ENCODE data around the gene IQGAP1. TPM values are rescaled to one million over a fixed set of nuclear protein-coding genes. Genes with fewer than 3 reads are reported as not detected.

IQGAP1 gene
- total and polyA plus RNA-seq, 2 donors, result 131 to 144 TPM

GRCh38 chr15:90419206-90419605 is 31.2 kb downstream of the IQGAP1 start:
- Histone ChIP-seq H3K4me1 (ENCODE audit: control insufficient read depth in 2 of 2, insufficient read depth in 2 of 2, low read length in 2 of 2) (peaks cover 0 to 7% of the 10 kb centered on the region in 2 donors), H3K27ac (ENCODE audit: low read depth in 1 of 2, low read length in 1 of 2) (no peak overlapping the region), H3K36me3 (ENCODE audit: control insufficient read depth in 2 of 2, insufficient read depth in 2 of 2, low read length in 1 of 2) (no peaks in the 10 kb centered on the region), H3K4me3 (ENCODE audit: low read length in 2 of 2) (no peak overlapping the region), H3K27me3 (ENCODE audit: control insufficient read depth in 2 of 2, insufficient read depth in 1 of 2, low read length in 1 of 2) (no peaks in the 10 kb centered on the region), H3K9me3 (ENCODE audit: control insufficient read depth in 2 of 2, insufficient read depth in 1 of 2, low read length in 1 of 2) (no peaks in the 10 kb centered on the region)
- no peak for DNase-seq (ENCODE audit: low read depth in 6 of 9, low spot score in 9 of 9)

GRCh38 chr15:90419738-90420406 is 31.8 kb downstream of the IQGAP1 start:
- 88% methylated on average over 6 of the region's 6 CpGs for WGBS
- H3K36me3 ChIP-seq (ENCODE audit: control insufficient read depth in 2 of 2, insufficient read depth in 2 of 2, low read length in 1 of 2), result no peaks in the 10 kb centered on the region
- peak overlapping the region in 1 of 2 donors; percentile 82 for H3K27ac ChIP-seq (ENCODE audit: low read depth in 1 of 2, low read length in 1 of 2)
- H3K27me3 ChIP-seq (ENCODE audit: control insufficient read depth in 2 of 2, insufficient read depth in 1 of 2, low read length in 1 of 2), result no peaks in the 10 kb centered on the region
- peaks cover 0 to under 1% of the 10 kb centered on the region in 2 donors for H3K4me1 ChIP-seq (ENCODE audit: control insufficient read depth in 2 of 2, insufficient read depth in 2 of 2, low read length in 2 of 2)
- no peaks in the 10 kb centered on the region for H3K9me3 ChIP-seq (ENCODE audit: control insufficient read depth in 2 of 2, insufficient read depth in 1 of 2, low read length in 1 of 2)
- no peak for DNase-seq (ENCODE audit: low read depth in 6 of 9, low spot score in 9 of 9)
- H3K4me3 ChIP-seq (ENCODE audit: low read length in 2 of 2), result no peak overlapping the region

DNA sequence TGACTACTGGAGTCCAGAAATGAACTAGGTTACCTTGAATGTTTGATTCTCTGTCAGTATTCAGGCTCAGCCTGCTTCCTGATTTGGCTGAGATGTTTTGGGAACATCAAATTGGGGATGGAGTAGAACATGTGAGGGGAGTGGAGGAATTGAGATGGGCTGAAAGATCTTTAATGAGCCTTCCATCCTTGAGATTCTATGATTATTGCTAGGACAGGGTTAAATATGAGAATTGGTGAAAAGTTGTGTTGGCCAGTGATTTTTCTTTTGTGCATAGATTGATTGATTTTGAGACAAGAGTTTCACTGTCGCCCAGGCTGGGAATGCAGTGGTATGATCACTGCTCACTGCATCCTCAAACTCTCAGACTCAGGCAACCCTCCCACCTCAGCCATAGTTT is 32.4 kb downstream of the IQGAP1 start:
- Histone ChIP-seq H3K27ac (ENCODE audit: low read depth in 1 of 2, low read length in 1 of 2) (peak overlapping the region in 1 of 2 donors; percentile 82), H3K4me1 (ENCODE audit: control insufficient read depth in 2 of 2, insufficient read depth in 2 of 2, low read length in 2 of 2) (no peaks in the 10 kb centered on the region), H3K9me3 (ENCODE audit: control insufficient read depth in 2 of 2, insufficient read depth in 1 of 2, low read length in 1 of 2) (no peaks in the 10 kb centered on the region), H3K36me3 (ENCODE audit: control insufficient read depth in 2 of 2, insufficient read depth in 2 of 2, low read length in 1 of 2) (no peaks in the 10 kb centered on the region), H3K4me3 (ENCODE audit: low read length in 2 of 2) (no peak overlapping the region), H3K27me3 (ENCODE audit: control insufficient read depth in 2 of 2, insufficient read depth in 1 of 2, low read length in 1 of 2) (no peaks in the 10 kb centered on the region)
- 98% methylated on average over 1 of the region's 1 CpG for WGBS
- DNase-seq (ENCODE audit: low read depth in 6 of 9, low spot score in 9 of 9), result no peak

DNA sequence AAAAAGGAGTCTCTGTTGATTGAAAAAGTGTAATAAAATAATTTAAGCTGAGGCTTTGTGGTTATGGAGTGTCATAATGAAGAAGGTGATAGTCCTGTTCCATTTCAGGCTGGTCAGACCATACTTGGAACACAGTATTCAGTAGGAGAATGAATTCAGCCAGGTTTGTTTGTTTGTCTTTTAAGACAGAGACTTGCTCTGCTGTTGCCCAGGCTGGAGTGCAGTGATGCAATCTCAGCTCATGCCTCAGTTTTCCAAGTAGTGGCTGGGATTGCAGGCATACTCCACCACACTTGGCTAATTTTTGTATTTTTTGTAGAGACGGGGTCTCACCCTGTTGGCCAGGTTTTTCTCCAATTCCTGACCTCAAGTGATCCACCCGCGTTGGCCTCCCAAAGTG is 33.5 kb downstream of the IQGAP1 start:
- Histone ChIP-seq H3K36me3 (ENCODE audit: control insufficient read depth in 2 of 2, insufficient read depth in 2 of 2, low read length in 1 of 2) (peaks cover 0 to 2% of the 10 kb centered on the region in 2 donors), H3K27me3 (ENCODE audit: control insufficient read depth in 2 of 2, insufficient read depth in 1 of 2, low read length in 1 of 2) (no peaks in the 10 kb centered on the region), H3K9me3 (ENCODE audit: control insufficient read depth in 2 of 2, insufficient read depth in 1 of 2, low read length in 1 of 2) (no peaks in the 10 kb centered on the region), H3K27ac (ENCODE audit: low read depth in 1 of 2, low read length in 1 of 2) (peak overlapping the region in 1 of 2 donors; percentile 2), H3K4me3 (ENCODE audit: low read length in 2 of 2) (no peak overlapping the region), H3K4me1 (ENCODE audit: control insufficient read depth in 2 of 2, insufficient read depth in 2 of 2, low read length in 2 of 2) (no peaks in the 10 kb centered on the region)
- DNase-seq (ENCODE audit: low read depth in 6 of 9, low spot score in 9 of 9), result no peak
- WGBS, result 97% methylated on average over 3 of the region's 3 CpGs

- Histone ChIP-seq H3K36me3 (ENCODE audit: control insufficient read depth in 2 of 2, insufficient read depth in 2 of 2, low read length in 1 of 2) (peaks cover 0 to 5% of the 10 kb centered on the region in 2 donors), H3K27me3 (ENCODE audit: control insufficient read depth in 2 of 2, insufficient read depth in 1 of 2, low read length in 1 of 2) (no peaks in the 10 kb centered on the region), H3K9me3 (ENCODE audit: control insufficient read depth in 2 of 2, insufficient read depth in 1 of 2, low read length in 1 of 2) (no peaks in the 10 kb centered on the region), H3K4me1 (ENCODE audit: control insufficient read depth in 2 of 2, insufficient read depth in 2 of 2, low read length in 2 of 2) (no peaks in the 10 kb centered on the region), H3K27ac (ENCODE audit: low read depth in 1 of 2, low read length in 1 of 2) (no peak overlapping the region), H3K4me3 (ENCODE audit: low read length in 2 of 2) (no peak overlapping the region)
- 77% methylated on average over 2 of the region's 2 CpGs for WGBS
- no peak for DNase-seq (ENCODE audit: low read depth in 6 of 9, low spot score in 9 of 9)
Observed at GRCh38 chr15:90422043-90422442, 34.0 kb downstream of the IQGAP1 start.

DNA sequence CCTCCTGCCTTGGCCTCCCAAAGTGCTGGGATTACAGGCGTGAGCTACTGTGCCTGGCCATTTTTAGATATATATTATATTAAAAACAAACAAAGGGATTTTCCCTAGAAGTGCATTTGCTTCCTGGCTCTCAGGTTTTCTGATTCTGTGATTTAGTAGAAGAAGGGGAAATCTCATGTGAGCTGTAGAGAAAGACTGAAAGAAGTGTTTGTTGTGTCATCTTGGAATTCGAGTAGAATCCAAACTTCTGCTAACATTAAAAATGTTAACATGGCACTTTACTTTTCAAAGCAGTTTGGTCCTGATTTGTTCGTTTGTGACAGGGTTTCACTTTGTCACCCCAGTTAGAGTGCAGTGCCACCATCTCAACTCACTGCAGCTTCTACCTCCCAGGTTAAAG is 34.9 kb downstream of the IQGAP1 start:
- no peak overlapping the region for H3K4me3 ChIP-seq (ENCODE audit: low read length in 2 of 2)
- no peaks in the 10 kb centered on the region for H3K4me1 ChIP-seq (ENCODE audit: control insufficient read depth in 2 of 2, insufficient read depth in 2 of 2, low read length in 2 of 2)
- no peak overlapping the region for H3K27ac ChIP-seq (ENCODE audit: low read depth in 1 of 2, low read length in 1 of 2)
- no peak for DNase-seq (ENCODE audit: low read depth in 6 of 9, low spot score in 9 of 9)
- peaks cover 0 to 11% of the 10 kb centered on the region in 2 donors for H3K36me3 ChIP-seq (ENCODE audit: control insufficient read depth in 2 of 2, insufficient read depth in 2 of 2, low read length in 1 of 2)
- 90% methylated on average over 3 of the region's 3 CpGs for WGBS
- H3K27me3 ChIP-seq (ENCODE audit: control insufficient read depth in 2 of 2, insufficient read depth in 1 of 2, low read length in 1 of 2), result no peaks in the 10 kb centered on the region
- H3K9me3 ChIP-seq (ENCODE audit: control insufficient read depth in 2 of 2, insufficient read depth in 1 of 2, low read length in 1 of 2), result no peaks in the 10 kb centered on the region

DNA sequence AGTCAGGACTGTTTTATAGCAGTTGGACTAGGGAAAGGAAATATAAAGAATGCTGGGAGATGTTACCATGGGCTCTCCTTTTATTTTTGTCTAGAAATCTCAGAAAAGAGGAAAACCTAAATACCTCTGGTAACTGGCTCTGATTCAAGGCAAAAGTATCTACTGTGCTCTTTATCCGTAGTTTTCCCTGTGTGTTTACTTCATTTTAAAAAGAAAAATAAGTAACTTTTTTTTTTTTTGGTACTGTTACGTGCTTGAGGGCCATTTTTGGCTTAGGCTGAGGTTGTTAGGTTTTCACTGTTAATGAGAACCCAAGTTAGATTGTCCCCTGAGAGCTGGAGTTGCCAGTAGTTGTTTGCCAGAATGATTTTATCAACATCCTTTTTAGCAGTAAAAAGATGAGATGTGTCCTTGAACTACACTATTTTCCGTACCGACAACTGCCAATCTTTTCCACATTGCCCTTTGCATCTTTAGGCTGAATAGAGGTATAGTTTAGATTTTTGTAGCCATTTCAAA is 35.8 kb downstream of the IQGAP1 start:
- no peak for DNase-seq (ENCODE audit: low read depth in 6 of 9, low spot score in 9 of 9)
- H3K4me3 ChIP-seq (ENCODE audit: low read length in 2 of 2), result no peak overlapping the region
- peaks cover 3 to 19% of the 10 kb centered on the region in 2 donors for H3K36me3 ChIP-seq (ENCODE audit: control insufficient read depth in 2 of 2, insufficient read depth in 2 of 2, low read length in 1 of 2)
- no peaks in the 10 kb centered on the region for H3K4me1 ChIP-seq (ENCODE audit: control insufficient read depth in 2 of 2, insufficient read depth in 2 of 2, low read length in 2 of 2)
- WGBS, result 96% methylated on average over 4 of the region's 4 CpGs
- H3K27me3 ChIP-seq (ENCODE audit: control insufficient read depth in 2 of 2, insufficient read depth in 1 of 2, low read length in 1 of 2), result no peaks in the 10 kb centered on the region
- H3K9me3 ChIP-seq (ENCODE audit: control insufficient read depth in 2 of 2, insufficient read depth in 1 of 2, low read length in 1 of 2), result no peaks in the 10 kb centered on the region
- H3K27ac ChIP-seq (ENCODE audit: low read depth in 1 of 2, low read length in 1 of 2), result no peak overlapping the region

DNA sequence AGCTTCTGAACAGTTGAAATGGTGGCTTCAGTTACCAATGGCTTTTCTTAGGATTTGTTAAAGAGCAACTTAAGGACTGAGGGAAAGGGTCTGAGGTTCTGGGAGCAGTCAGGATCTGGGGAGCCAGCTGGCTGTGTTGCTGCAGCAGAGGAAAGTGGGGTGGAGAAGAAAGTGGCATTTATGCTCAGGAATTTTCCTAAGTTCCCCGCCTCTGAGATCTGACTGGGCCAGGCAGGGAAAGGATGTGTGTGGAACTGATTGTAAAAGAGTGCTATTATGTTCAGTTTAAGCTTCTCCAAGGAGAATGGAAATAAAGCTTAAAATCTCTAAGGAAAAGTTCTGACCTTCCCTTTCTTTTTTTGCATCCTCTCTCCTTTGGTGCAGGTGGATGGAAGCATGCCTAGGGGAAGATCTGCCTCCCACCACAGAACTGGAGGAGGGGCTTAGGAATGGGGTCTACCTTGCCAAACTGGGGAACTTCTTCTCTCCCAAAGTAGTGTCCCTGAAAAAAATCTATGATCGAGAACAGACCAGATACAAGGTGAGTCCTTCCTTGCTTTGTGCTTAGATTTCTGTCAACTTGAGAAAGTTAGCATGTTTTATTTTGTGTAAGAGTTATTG is 37.8 kb downstream of the IQGAP1 start:
- no peak overlapping the region for H3K27ac ChIP-seq (ENCODE audit: low read depth in 1 of 2, low read length in 1 of 2)
- WGBS, result 97% methylated on average over 2 of the region's 2 CpGs
- H3K4me1 ChIP-seq (ENCODE audit: control insufficient read depth in 2 of 2, insufficient read depth in 2 of 2, low read length in 2 of 2), result no peaks in the 10 kb centered on the region
- no peak overlapping the region for H3K4me3 ChIP-seq (ENCODE audit: low read length in 2 of 2)
- no peaks in the 10 kb centered on the region for H3K9me3 ChIP-seq (ENCODE audit: control insufficient read depth in 2 of 2, insufficient read depth in 1 of 2, low read length in 1 of 2)
- no peaks in the 10 kb centered on the region for H3K27me3 ChIP-seq (ENCODE audit: control insufficient read depth in 2 of 2, insufficient read depth in 1 of 2, low read length in 1 of 2)
- DNase-seq (ENCODE audit: low read depth in 6 of 9, low spot score in 9 of 9), result no peak
- peaks cover 3 to 30% of the 10 kb centered on the region in 2 donors for H3K36me3 ChIP-seq (ENCODE audit: control insufficient read depth in 2 of 2, insufficient read depth in 2 of 2, low read length in 1 of 2)

GRCh38 chr15:90427185-90427584 is 39.1 kb downstream of the IQGAP1 start:
- Histone ChIP-seq H3K36me3 (ENCODE audit: control insufficient read depth in 2 of 2, insufficient read depth in 2 of 2, low read length in 1 of 2) (peaks cover 3 to 30% of the 10 kb centered on the region in 2 donors), H3K4me1 (ENCODE audit: control insufficient read depth in 2 of 2, insufficient read depth in 2 of 2, low read length in 2 of 2) (no peaks in the 10 kb centered on the region), H3K27me3 (ENCODE audit: control insufficient read depth in 2 of 2, insufficient read depth in 1 of 2, low read length in 1 of 2) (no peaks in the 10 kb centered on the region), H3K27ac (ENCODE audit: low read depth in 1 of 2, low read length in 1 of 2) (no peak overlapping the region), H3K9me3 (ENCODE audit: control insufficient read depth in 2 of 2, insufficient read depth in 1 of 2, low read length in 1 of 2) (no peaks in the 10 kb centered on the region), H3K4me3 (ENCODE audit: low read length in 2 of 2) (no peak overlapping the region)
- DNase-seq (ENCODE audit: low read depth in 6 of 9, low spot score in 9 of 9), result no peak
- 85% methylated on average over 5 of the region's 5 CpGs for WGBS

All from thymus (tissue), 11 donors.